Suppressor macrophage treated with lipopolysaccharide for 4 hours (primary cell): ENCODE data around the gene CALU.

Source experiments
- DNase-seq: peaks from one replicate; pipeline ENCODE4 v3.0.0-alpha.2; 2020

CALU gene

GRCh38 chr7:128755075-128755818 is 16.1 kb downstream of the CALU start:
- no peak for DNase-seq

- no peak for DNase-seq
Measured at GRCh38 chr7:128755819-128756476, 16.8 kb downstream of the CALU start.

GRCh38 chr7:128757203-128757602 is 18.0 kb downstream of the CALU start:
- no peak for DNase-seq

- no peak for DNase-seq
Measured at GRCh38 chr7:128758553-128758952, 19.4 kb downstream of the CALU start.

GRCh38 chr7:128759242-128759641 is 20.1 kb downstream of the CALU start:
- DNase-seq: peak; percentile 54

- DNase-seq: no peak
Measured at GRCh38 chr7:128763541-128763940, 24.4 kb downstream of the CALU start.

GRCh38 chr7:128767475-128768110 is 28.4 kb downstream of the CALU start:
- no peak for DNase-seq

- no peak for DNase-seq
Measured at GRCh38 chr7:128770233-128770632, 31.1 kb downstream of the CALU start.

- DNase-seq: no peak
Measured at GRCh38 chr7:128773604-128774003, 34.4 kb downstream of the CALU start.

- DNase-seq: no peak
Measured at GRCh38 chr7:128774029-128774689, 35.0 kb downstream of the CALU start.

GRCh38 chr7:128774921-128775320 is 35.8 kb downstream of the CALU start:
- no peak for DNase-seq

GRCh38 chr7:128775744-128776474 is 36.8 kb downstream of the CALU start, which contains the start of gene OPN1SW:
TSS of gene OPN1SW (minus strand) at chr7:128775794. CDS start at chr7:128775781, 13 bp downstream.
- no peak for DNase-seq

GRCh38 chr7:128777156-128778123 is 38.3 kb downstream of the CALU start:
- DNase-seq: peak; percentile 13

- DNase-seq: no peak
Measured at GRCh38 chr7:128778946-128779345, 39.8 kb downstream of the CALU start.

GRCh38 chr7:128781126-128781525 is 42.0 kb downstream of the CALU start:
- no peak for DNase-seq

GRCh38 chr7:128781851-128782250 is 42.7 kb downstream of the CALU start:
- no peak for DNase-seq

- DNase-seq: peak; percentile 9
Measured at GRCh38 chr7:128783143-128783861, 44.1 kb downstream of the CALU start.

- peak; percentile 15 for DNase-seq
Measured at GRCh38 chr7:128785738-128786137, 46.6 kb downstream of the CALU start.

- DNase-seq: no peak
Measured at GRCh38 chr7:128788446-128789412, 49.6 kb downstream of the CALU start.
